ENCODE results near the gene PGM1. TPM values are rescaled to one million over a fixed set of nuclear protein-coding genes. Genes with fewer than 3 reads are reported as not detected.

PGM1 gene
- polyA plus RNA-seq, 1 of the 3 experiments (the other 2 are of a cell fraction) = 20.7 TPM

DNA sequence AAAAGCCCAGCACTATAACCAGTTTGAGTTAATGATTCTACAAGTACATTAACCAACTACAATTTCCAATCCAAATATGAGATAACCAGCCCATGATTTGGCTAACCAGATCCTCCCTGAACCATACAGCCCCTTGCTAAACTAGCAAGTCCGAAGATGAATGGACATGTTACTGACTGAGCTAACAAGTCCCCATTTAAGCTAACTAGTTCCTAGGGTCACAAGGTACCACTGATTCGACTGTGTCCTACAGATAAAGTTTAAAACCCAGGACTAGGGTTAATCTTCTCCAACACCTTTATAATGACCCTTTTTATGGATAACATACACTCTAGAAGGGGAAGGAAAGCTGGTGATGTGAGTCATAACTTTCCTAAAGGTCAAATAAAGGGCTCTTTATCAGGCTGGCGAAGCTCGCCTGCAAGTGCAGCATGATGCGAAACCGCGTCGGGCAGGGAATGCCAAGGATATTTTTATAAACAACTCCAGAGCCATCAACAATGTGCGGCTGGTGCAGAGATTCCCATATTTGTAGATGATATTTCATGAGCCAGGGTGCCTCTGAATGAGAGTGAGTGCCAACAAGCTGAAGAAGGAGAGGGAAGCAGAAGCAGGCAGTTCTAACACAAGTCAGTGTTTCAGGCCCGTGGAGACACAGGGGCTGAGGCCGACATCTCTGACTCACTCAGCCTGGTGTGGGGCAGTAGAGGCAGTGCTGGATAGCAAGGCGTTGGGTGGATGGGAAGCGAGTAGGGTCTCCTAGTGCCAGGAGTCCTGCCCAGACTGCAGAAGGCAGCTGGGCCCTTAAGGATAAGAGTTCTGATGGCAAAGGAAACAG, 105.0 kb downstream of the PGM1 start:
- Histone ChIP-seq H2AFZ (ENCODE audit: low read depth) (no peak overlapping the region), H3F3A (replicated peaks; ENCODE audit: insufficient read depth) (no peaks in the 10 kb centered on the region), H3K4me1 (ENCODE audit: control insufficient read depth in 1 of 2, insufficient read depth in 2 of 2, low read depth in 1 of 2, low read length in 1 of 2) (peaks cover 0 to 2% of the 10 kb centered on the region in 2 experiments; a peak in 1 of 4 replicates), H3K4me2 (no peak overlapping the region), H3K9ac (no peak overlapping the region), H3K36me3 (replicated peaks in 1 of 2; ENCODE audit: control insufficient read depth in 1 of 2, insufficient read depth in 2 of 2, low read length in 1 of 2) (no peaks in the 10 kb centered on the region), H3K9me2 (no peaks in the 10 kb centered on the region), H3K4me3 (ENCODE audit: low read depth in 2 of 2, low read length in 1 of 2) (no peak overlapping the region), H3K9me3 (no peaks in the 10 kb centered on the region), H4K20me1 (ENCODE audit: insufficient read depth) (no peaks in the 10 kb centered on the region), H3K27ac (ENCODE audit: low read depth in 2 of 2, low read length in 1 of 2) (peak overlapping the region in 1 of 2 experiments; percentile 43; a peak in 1 of 4 replicates), H3K79me2 (ENCODE audit: insufficient read depth) (no peaks in the 10 kb centered on the region), H3K27me3 (ENCODE audit: insufficient read depth) (no peaks in the 10 kb centered on the region)
- TF ChIP-seq FOXM1 (IDR thresholded peaks at IDR 0.05; ENCODE audit: low read depth) = no peak
- TF ChIP-seq, protein P1, sequence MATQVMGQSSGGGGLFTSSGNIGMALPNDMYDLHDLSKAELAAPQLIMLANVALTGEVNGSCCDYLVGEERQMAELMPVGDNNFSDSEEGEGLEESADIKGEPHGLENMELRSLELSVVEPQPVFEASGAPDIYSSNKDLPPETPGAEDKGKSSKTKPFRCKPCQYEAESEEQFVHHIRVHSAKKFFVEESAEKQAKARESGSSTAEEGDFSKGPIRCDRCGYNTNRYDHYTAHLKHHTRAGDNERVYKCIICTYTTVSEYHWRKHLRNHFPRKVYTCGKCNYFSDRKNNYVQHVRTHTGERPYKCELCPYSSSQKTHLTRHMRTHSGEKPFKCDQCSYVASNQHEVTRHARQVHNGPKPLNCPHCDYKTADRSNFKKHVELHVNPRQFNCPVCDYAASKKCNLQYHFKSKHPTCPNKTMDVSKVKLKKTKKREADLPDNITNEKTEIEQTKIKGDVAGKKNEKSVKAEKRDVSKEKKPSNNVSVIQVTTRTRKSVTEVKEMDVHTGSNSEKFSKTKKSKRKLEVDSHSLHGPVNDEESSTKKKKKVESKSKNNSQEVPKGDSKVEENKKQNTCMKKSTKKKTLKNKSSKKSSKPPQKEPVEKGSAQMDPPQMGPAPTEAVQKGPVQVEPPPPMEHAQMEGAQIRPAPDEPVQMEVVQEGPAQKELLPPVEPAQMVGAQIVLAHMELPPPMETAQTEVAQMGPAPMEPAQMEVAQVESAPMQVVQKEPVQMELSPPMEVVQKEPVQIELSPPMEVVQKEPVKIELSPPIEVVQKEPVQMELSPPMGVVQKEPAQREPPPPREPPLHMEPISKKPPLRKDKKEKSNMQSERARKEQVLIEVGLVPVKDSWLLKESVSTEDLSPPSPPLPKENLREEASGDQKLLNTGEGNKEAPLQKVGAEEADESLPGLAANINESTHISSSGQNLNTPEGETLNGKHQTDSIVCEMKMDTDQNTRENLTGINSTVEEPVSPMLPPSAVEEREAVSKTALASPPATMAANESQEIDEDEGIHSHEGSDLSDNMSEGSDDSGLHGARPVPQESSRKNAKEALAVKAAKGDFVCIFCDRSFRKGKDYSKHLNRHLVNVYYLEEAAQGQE (IDR thresholded peaks at IDR 0.05; ENCODE audit: low read depth, low read length) = no peak
- no peak for TF ChIP-seq CHD2 (IDR thresholded peaks at IDR 0.05; ENCODE audit: low read length, partially characterized antibody)
- TF ChIP-seq, protein P2, sequence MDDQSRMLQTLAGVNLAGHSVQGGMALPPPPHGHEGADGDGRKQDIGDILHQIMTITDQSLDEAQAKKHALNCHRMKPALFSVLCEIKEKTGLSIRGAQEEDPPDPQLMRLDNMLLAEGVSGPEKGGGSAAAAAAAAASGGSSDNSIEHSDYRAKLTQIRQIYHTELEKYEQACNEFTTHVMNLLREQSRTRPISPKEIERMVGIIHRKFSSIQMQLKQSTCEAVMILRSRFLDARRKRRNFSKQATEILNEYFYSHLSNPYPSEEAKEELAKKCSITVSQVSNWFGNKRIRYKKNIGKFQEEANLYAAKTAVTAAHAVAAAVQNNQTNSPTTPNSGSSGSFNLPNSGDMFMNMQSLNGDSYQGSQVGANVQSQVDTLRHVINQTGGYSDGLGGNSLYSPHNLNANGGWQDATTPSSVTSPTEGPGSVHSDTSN (IDR thresholded peaks at IDR 0.05) = no peak
- no peak for TF ChIP-seq EP300 (IDR thresholded peaks at IDR 0.05; ENCODE audit: borderline replicate concordance in 1 of 2, low read depth in 1 of 2, low read length in 1 of 2)
- TF ChIP-seq, protein P3, sequence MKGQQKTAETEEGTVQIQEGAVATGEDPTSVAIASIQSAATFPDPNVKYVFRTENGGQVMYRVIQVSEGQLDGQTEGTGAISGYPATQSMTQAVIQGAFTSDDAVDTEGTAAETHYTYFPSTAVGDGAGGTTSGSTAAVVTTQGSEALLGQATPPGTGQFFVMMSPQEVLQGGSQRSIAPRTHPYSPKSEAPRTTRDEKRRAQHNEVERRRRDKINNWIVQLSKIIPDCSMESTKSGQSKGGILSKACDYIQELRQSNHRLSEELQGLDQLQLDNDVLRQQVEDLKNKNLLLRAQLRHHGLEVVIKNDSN (IDR thresholded peaks at IDR 0.05; ENCODE audit: borderline replicate concordance, low read depth) = no peak
- TF ChIP-seq SIN3A (IDR thresholded peaks at IDR 0.05; ENCODE audit: borderline replicate concordance, low read depth, low read length) = no peak
- TF ChIP-seq EZH2phosphoT487 (IDR thresholded peaks at IDR 0.05; ENCODE audit: borderline replicate concordance, low read depth) = no peak
- TF ChIP-seq NFIC (IDR thresholded peaks at IDR 0.05; ENCODE audit: borderline replicate concordance) = no peak
- TF ChIP-seq TEAD4 (IDR thresholded peaks at IDR 0.05; ENCODE audit: borderline replicate concordance, insufficient read depth) = no peak
- POLR2A ChIA-PET = no interaction called here
- CTCF ChIA-PET = interaction anchor here (0.9 to 1.2 kb wide), 2 partner anchors 24 to 544 kb away, joined by 4 to 6 read pairs; no protein-coding TSS in a partner anchor
- no peak for DNase-seq
- WGBS (ENCODE audit: low lambda C conversion rate) = 89% methylated on average over 13 of the region's 13 CpGs
